Astrocyte (in vitro differentiated cells and primary cell): ENCODE results near the gene IMMP2L.

ENCODE experiments used
- CTCF ChIP-seq: IDR thresholded peaks from 2 replicates; pipeline ENCODE4 v1.5.1; 2011; ENCODE audit warnings: low read depth, mild to moderate bottlenecking, inconsistent platforms, low read length, moderate library complexity; ENCODE audit not compliant: insufficient read depth
- EZH2 ChIP-seq: IDR thresholded peaks from 2 replicates; pipeline ENCODE4 v1.6.1; 2012; ENCODE audit warnings: mild to moderate bottlenecking, low read length, inconsistent platforms; ENCODE audit not compliant: insufficient read depth

DNA sequence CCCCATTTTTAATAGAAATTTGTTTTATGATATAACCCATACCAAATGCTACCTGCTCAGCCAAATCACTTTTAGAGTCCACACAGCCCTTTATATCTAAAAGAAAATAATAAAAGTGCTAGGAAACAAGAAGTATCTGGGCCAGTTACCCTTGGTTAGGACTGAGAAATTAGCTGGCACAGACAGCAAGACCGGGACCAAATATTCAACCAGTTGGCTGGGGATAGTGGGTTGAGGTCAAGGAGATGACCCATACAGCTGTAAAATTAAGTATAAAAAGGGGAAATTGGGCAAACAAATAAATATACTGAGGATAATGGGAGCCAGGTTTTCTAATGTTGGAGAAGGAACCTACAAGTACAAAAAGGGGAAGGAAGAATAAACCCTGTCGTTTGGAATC lies 174.3 kb downstream of the IMMP2L start:
- TF ChIP-seq CTCF = no peak
- no peak for TF ChIP-seq EZH2
